Immature natural killer cell (primary cell): ENCODE data around the gene ATP6AP2. TPM values are rescaled to one million over a fixed set of nuclear protein-coding genes. Genes with fewer than 3 reads are reported as not detected.

ENCODE experiments used
- DNase-seq, 3 donors: peaks; one replicate each; pipeline ENCODE4 v3.0.0; 2022; ENCODE audit warnings: mixed read lengths in 1 of 3
- H3K27ac Mint-ChIP-seq, 6 donors: one replicate each; pipeline ENCODE4 v1.8.0; 2020; ENCODE audit warnings: mixed read lengths in 6 of 6, mild to moderate bottlenecking in 5 of 6, inconsistent platforms in 4 of 6, moderate library complexity in 3 of 6
- H3K27me3 Mint-ChIP-seq, 3 donors: one replicate each; pipeline ENCODE4 v1.8.0; 2020 to 2021; ENCODE audit warnings: low read depth in 3 of 3, mild to moderate bottlenecking in 3 of 3, mixed read lengths in 3 of 3, moderate library complexity in 3 of 3, inconsistent platforms in 1 of 3
- H3K36me3 Mint-ChIP-seq, 3 donors: one replicate each; pipeline ENCODE4 v1.8.0; 2020; ENCODE audit warnings: mixed read lengths in 3 of 3, inconsistent platforms in 2 of 3, mild to moderate bottlenecking in 2 of 3
- H3K4me1 Mint-ChIP-seq, 2 donors: one replicate each; pipeline ENCODE4 v1.8.0; 2020; ENCODE audit warnings: inconsistent platforms in 2 of 2, mild to moderate bottlenecking in 2 of 2, mixed read lengths in 2 of 2, moderate library complexity in 1 of 2
- H3K4me3 Mint-ChIP-seq, 5 donors: one replicate each; pipeline ENCODE4 v1.8.0; 2020; ENCODE audit warnings: mild to moderate bottlenecking in 5 of 5, mixed read lengths in 5 of 5, inconsistent platforms in 3 of 5, moderate library complexity in 3 of 5
- H3K9me3 Mint-ChIP-seq, 6 donors: one replicate each; pipeline ENCODE4 v1.8.0; 2020; ENCODE audit warnings: mild to moderate bottlenecking in 6 of 6, mixed read lengths in 6 of 6, inconsistent platforms in 4 of 6, moderate library complexity in 3 of 6
- polyA plus RNA-seq, 3 donors: library from polyadenylated mRNA; unstranded; fragments of 300-500 nt; fragmentation: Illumina TruSeq; gene quantifications; one replicate each; pipeline ENCODE4 v1.2.3, GENCODE V29; 2021

The ATP6AP2 gene
- 100 to 1,000 TPM; 212 to 252 (median 220) TPM for polyA plus RNA-seq

GRCh38 chrX:40580537-40581335, at the start of gene ATP6AP2:
TSS of gene ATP6AP2 (plus strand) at chrX:40580970. CDS start at chrX:40581066, 96 bp downstream.
- Mint-ChIP-seq H3K9me3 (no peaks in the 10 kb centered on the region), H3K4me1 (peaks cover 17 to 37% of the 10 kb centered on the region in 2 donors), H3K4me3 (peak within 1 kb of the TSS; percentile 84 to 99 (median 95)), H3K36me3 (no peaks in the 10 kb centered on the region), H3K27ac (peak within 1 kb of the TSS; percentile 93 to 99 (median 97)), H3K27me3 (peaks cover 2 to 10% (median 9%) of the 10 kb centered on the region in 3 donors)
- peak; percentile 90 to 92 (median 92) for DNase-seq

GRCh38 chrX:40531056-40531826, 49.5 kb upstream of the ATP6AP2 start:
- H3K9me3 Mint-ChIP-seq = no peaks in the 10 kb centered on the region
- H3K27ac Mint-ChIP-seq = no peak overlapping the region
- H3K27me3 Mint-ChIP-seq = peaks cover 0 to 24% (median 7%) of the 10 kb centered on the region in 3 donors
- H3K4me3 Mint-ChIP-seq = no peak overlapping the region
- DNase-seq = no peak
- H3K4me1 Mint-ChIP-seq = no peaks in the 10 kb centered on the region
- H3K36me3 Mint-ChIP-seq = no peaks in the 10 kb centered on the region

- Mint-ChIP-seq H3K4me1 (peaks cover 5 to 10% of the 10 kb centered on the region in 2 donors), H3K36me3 (no peaks in the 10 kb centered on the region), H3K27ac (no peak overlapping the region), H3K27me3 (peaks cover 0 to 22% (median 5%) of the 10 kb centered on the region in 3 donors), H3K4me3 (no peak overlapping the region), H3K9me3 (no peaks in the 10 kb centered on the region)
- DNase-seq = no peak
Observed at GRCh38 chrX:40537310-40537709, 43.5 kb upstream of the ATP6AP2 start.

DNA sequence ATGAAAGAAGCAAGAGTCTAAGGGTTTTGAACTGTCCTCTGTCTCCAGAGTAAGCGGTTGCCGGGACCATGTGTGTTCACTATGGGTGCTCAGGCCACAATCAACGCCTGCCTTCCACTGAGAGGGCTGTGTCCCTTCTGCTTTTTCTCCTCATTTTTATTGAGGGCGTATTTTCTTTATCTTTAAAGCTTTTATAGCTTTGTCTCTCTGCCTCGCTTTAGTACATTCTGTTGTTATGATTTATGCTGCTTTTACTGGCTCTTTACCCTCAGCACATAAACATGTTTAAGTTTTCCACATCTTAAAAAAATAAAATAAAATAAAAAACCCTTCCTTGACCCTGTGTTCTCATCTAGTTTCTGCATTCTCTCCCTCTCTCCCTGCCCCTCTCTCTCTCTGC, 42.4 kb upstream of the ATP6AP2 start:
- H3K27me3 Mint-ChIP-seq = peaks cover 0 to 17% (median 5%) of the 10 kb centered on the region in 3 donors
- peaks cover 5 to 10% of the 10 kb centered on the region in 2 donors for H3K4me1 Mint-ChIP-seq
- no peaks in the 10 kb centered on the region for H3K9me3 Mint-ChIP-seq
- H3K36me3 Mint-ChIP-seq = no peaks in the 10 kb centered on the region
- no peak for DNase-seq
- no peak overlapping the region for H3K27ac Mint-ChIP-seq
- no peak overlapping the region for H3K4me3 Mint-ChIP-seq

GRCh38 chrX:40539214-40540142, 41.3 kb upstream of the ATP6AP2 start:
- Mint-ChIP-seq H3K4me1 (peaks cover 6 to 19% of the 10 kb centered on the region in 2 donors), H3K9me3 (no peaks in the 10 kb centered on the region), H3K4me3 (peak overlapping the region in 2 of 5 donors; percentile 8 to 54), H3K36me3 (no peaks in the 10 kb centered on the region), H3K27ac (no peak overlapping the region), H3K27me3 (peaks cover 4 to 18% (median 5%) of the 10 kb centered on the region in 3 donors)
- peak; percentile 28 to 43 (median 39) for DNase-seq

- H3K27ac Mint-ChIP-seq = no peak overlapping the region
- no peaks in the 10 kb centered on the region for H3K9me3 Mint-ChIP-seq
- H3K4me3 Mint-ChIP-seq = no peak overlapping the region
- peaks cover 6 to 19% of the 10 kb centered on the region in 2 donors for H3K4me1 Mint-ChIP-seq
- H3K36me3 Mint-ChIP-seq = no peaks in the 10 kb centered on the region
- peaks cover 4 to 16% (median 5%) of the 10 kb centered on the region in 3 donors for H3K27me3 Mint-ChIP-seq
- DNase-seq = no peak
Observed at GRCh38 chrX:40542208-40542607, 38.6 kb upstream of the ATP6AP2 start.

DNA sequence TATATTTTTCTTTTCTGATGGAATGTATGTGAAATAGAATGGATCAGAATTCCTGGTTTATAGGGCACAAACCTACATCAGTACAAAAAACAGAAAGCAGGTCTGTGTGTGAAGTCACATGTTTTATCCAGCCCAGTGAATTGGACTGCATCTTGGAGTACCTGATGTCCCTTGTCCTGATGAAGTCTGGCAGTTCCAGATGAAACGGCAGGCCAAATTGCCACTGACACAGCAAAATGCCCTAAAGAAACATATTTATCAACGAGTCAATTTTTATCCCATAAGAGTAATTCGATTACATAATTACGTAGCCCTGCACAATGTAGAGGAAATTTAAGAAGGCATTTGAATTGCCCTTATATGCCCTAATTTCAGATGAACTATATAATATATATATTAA, 37.8 kb upstream of the ATP6AP2 start:
- Mint-ChIP-seq H3K4me1 (peaks cover 6 to 19% of the 10 kb centered on the region in 2 donors), H3K27me3 (peaks cover 2 to 16% (median 4%) of the 10 kb centered on the region in 3 donors), H3K4me3 (no peak overlapping the region), H3K36me3 (no peaks in the 10 kb centered on the region), H3K27ac (no peak overlapping the region), H3K9me3 (no peaks in the 10 kb centered on the region)
- DNase-seq = no peak

GRCh38 chrX:40543661-40544328, 37.0 kb upstream of the ATP6AP2 start:
- H3K9me3 Mint-ChIP-seq = no peaks in the 10 kb centered on the region
- no peaks in the 10 kb centered on the region for H3K36me3 Mint-ChIP-seq
- DNase-seq = peak; percentile 19 to 37 (median 28)
- peak overlapping the region in 1 of 6 donors; percentile 51 for H3K27ac Mint-ChIP-seq
- peaks cover 5 to 18% of the 10 kb centered on the region in 2 donors for H3K4me1 Mint-ChIP-seq
- H3K4me3 Mint-ChIP-seq = peak overlapping the region in 2 of 5 donors; percentile 36 to 58
- peaks cover 0 to 16% (median 4%) of the 10 kb centered on the region in 3 donors for H3K27me3 Mint-ChIP-seq

DNA sequence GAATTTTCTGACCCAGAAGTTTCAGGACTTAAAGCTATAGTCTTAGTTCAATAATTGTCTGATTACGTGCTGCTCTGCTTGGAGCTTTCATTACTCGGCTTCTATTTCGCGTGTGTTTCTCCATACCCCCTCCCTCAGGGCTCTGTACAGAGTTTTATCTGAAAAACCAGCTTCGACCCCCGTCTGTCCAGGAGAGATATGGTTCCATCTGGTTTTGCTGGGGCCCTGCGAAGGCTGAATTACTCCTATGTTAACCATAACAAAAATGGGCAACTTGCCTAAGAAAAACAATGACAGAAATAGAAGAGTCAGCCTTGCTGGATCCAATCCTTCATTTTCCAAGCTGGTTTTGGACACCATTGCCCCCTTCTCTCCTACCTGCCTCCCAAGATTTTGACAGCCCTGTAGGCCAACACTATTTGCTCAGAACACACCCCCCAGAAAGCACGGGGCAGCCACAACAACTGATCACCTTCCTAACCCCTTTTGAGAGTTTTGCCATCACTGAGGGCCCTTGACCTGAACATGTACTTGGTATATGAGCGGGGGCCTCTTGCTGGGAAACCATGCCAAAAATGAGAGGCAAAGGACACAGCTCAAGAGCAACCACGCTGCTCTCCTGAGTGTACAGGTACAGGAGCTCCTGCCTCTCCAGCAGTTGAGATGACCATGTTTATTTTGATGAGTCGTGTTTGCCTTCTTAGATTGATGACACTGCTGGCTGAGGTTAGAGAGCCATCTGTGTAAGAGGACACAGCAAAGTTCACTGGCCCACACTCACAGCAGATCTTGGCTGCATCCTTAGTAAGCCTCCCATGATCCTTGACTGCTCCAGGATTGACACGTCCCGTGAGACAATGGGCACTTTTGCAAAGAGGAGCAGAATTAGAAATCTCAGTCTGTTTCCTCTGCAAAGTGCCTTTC, 36.2 kb upstream of the ATP6AP2 start:
- H3K36me3 Mint-ChIP-seq = no peaks in the 10 kb centered on the region

GRCh38 chrX:40546870-40547269, 33.9 kb upstream of the ATP6AP2 start:
- Mint-ChIP-seq H3K27me3 (peaks cover 0 to 6% (median 2%) of the 10 kb centered on the region in 3 donors), H3K27ac (no peak overlapping the region), H3K9me3 (no peaks in the 10 kb centered on the region), H3K4me1 (peaks cover 1 to 9% of the 10 kb centered on the region in 2 donors), H3K4me3 (no peak overlapping the region), H3K36me3 (no peaks in the 10 kb centered on the region)
- no peak for DNase-seq

More for the DNA sequence above, 36.2 kb upstream of the ATP6AP2 start:
- Mint-ChIP-seq H3K9me3 (no peaks in the 10 kb centered on the region), H3K27ac (no peak overlapping the region), H3K4me1 (peaks cover 1 to 10% of the 10 kb centered on the region in 2 donors), H3K27me3 (peaks cover 0 to 16% (median 4%) of the 10 kb centered on the region in 3 donors), H3K4me3 (no peak overlapping the region)
- DNase-seq = no peak

GRCh38 chrX:40550066-40550465, 30.7 kb upstream of the ATP6AP2 start:
- Mint-ChIP-seq H3K9me3 (no peaks in the 10 kb centered on the region), H3K27me3 (peaks cover 0 to 14% (median 2%) of the 10 kb centered on the region in 3 donors), H3K4me3 (no peak overlapping the region), H3K36me3 (no peaks in the 10 kb centered on the region), H3K27ac (no peak overlapping the region), H3K4me1 (no peaks in the 10 kb centered on the region)
- DNase-seq = no peak

DNA sequence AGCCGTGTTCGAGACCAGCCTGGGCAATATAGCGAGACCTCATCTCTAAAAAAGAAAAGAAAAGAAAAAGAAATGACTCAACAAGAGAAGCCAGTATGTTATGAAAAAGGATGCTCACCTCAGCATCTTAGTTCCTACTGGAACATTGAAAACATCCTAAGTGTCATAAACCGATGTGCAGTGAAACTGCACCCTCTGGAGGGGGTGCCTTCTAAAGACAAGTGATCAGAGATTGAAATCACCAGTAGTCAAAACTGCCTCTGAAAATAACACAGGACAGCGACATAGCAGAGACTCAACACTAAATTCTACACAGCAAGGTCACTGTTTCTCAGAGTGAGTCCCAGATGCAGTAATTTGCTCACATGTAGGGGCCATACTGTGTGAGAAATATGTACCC, 28.0 kb upstream of the ATP6AP2 start:
- Mint-ChIP-seq H3K9me3 (no peaks in the 10 kb centered on the region), H3K36me3 (no peaks in the 10 kb centered on the region), H3K27ac (no peak overlapping the region), H3K27me3 (peaks cover 0 to 15% (median 4%) of the 10 kb centered on the region in 3 donors), H3K4me1 (no peaks in the 10 kb centered on the region), H3K4me3 (no peak overlapping the region)
- DNase-seq = no peak
